ENCODE results near the gene KSR1. TPM values are rescaled to one million over a fixed set of nuclear protein-coding genes. Genes with fewer than 3 reads are reported as not detected.

Gene KSR1
- total and polyA plus RNA-seq, 2 experiments from 2014 or later, result 0.98 to 2.5 TPM

GRCh38 chr17:27548369-27548768 is 92.1 kb downstream of the KSR1 start:
- H3K9me3 ChIP-seq (ENCODE audit: low read depth), result no peaks in the 10 kb centered on the region
- H3K9me2 ChIP-seq (ENCODE audit: insufficient read depth), result no peaks in the 10 kb centered on the region
- no peak overlapping the region for H3K27ac ChIP-seq
- WGBS, 2 experiments (ENCODE audit: low coverage in 1 of 2, low lambda C conversion rate in 2 of 2, missing lambda C conversion rate in 2 of 2), result 91 to 93% methylated on average over 7 of the region's 7 CpGs
- DNase-seq, result no peak
- peaks cover 17% of the 10 kb centered on the region for H3K4me1 ChIP-seq (ENCODE audit: insufficient read depth)
- no peak overlapping the region for H2AFZ ChIP-seq
- TF ChIP-seq EZH2 (IDR thresholded peaks at IDR 0.05; ENCODE audit: insufficient read depth, poor library complexity, severe bottlenecking), result no peak
- in situ Hi-C loops (cut with MboI), result loop anchor here (25.0 kb wide), 1 partner anchor 89 kb away; the partner anchor contains the start of gene LGALS9
- no peaks in the 10 kb centered on the region for H3F3A ChIP-seq (ENCODE audit: insufficient read depth)
- no peaks in the 10 kb centered on the region for H3K27me3 ChIP-seq (replicated peaks; ENCODE audit: insufficient read depth)
- H3K36me3 ChIP-seq (ENCODE audit: low read depth), result no peaks in the 10 kb centered on the region
- no peak overlapping the region for H3K4me2 ChIP-seq (ENCODE audit: unreplicated experiment)
- H3K9ac ChIP-seq, result no peak overlapping the region
- no peaks in the 10 kb centered on the region for H4K20me1 ChIP-seq (ENCODE audit: insufficient read depth)
- H3K4me3 ChIP-seq, result no peak overlapping the region
- no peaks in the 10 kb centered on the region for H3K79me2 ChIP-seq (ENCODE audit: insufficient read depth)

- Histone ChIP-seq H3K36me3 (ENCODE audit: low read depth) (no peaks in the 10 kb centered on the region), H3K9me2 (ENCODE audit: insufficient read depth) (no peaks in the 10 kb centered on the region), H4K20me1 (ENCODE audit: insufficient read depth) (no peaks in the 10 kb centered on the region), H3K27ac (no peak overlapping the region), H3K4me3 (no peak overlapping the region), H3F3A (ENCODE audit: insufficient read depth) (no peaks in the 10 kb centered on the region), H3K4me1 (ENCODE audit: insufficient read depth) (peaks cover 27% of the 10 kb centered on the region), H3K79me2 (ENCODE audit: insufficient read depth) (no peaks in the 10 kb centered on the region), H3K9me3 (ENCODE audit: low read depth) (no peaks in the 10 kb centered on the region), H2AFZ (no peak overlapping the region), H3K9ac (no peak overlapping the region), H3K27me3 (replicated peaks; ENCODE audit: insufficient read depth) (no peaks in the 10 kb centered on the region), H3K4me2 (ENCODE audit: unreplicated experiment) (no peak overlapping the region)
- no peak for TF ChIP-seq EZH2 (IDR thresholded peaks at IDR 0.05; ENCODE audit: insufficient read depth, poor library complexity, severe bottlenecking)
- no peak for TF ChIP-seq EZH2phosphoT487 (IDR thresholded peaks at IDR 0.05; ENCODE audit: insufficient read depth, low read depth)
- DNase-seq, result no peak
- in situ Hi-C loops (cut with MboI), result loop anchor here (25.0 kb wide), 1 partner anchor 88 kb away; the partner anchor contains the start of gene LGALS9
- 56 to 60% methylated on average over 10 of the region's 10 CpGs for WGBS, 2 experiments (ENCODE audit: low coverage in 1 of 2, low lambda C conversion rate in 2 of 2, missing lambda C conversion rate in 2 of 2)
Measured at GRCh38 chr17:27549251-27549893, 93.1 kb downstream of the KSR1 start.

- H3K9ac ChIP-seq, result no peak overlapping the region
- H3K4me3 ChIP-seq, result no peak overlapping the region
- H3K4me1 ChIP-seq (ENCODE audit: insufficient read depth), result peaks cover 29% of the 10 kb centered on the region
- H3K9me3 ChIP-seq (ENCODE audit: low read depth), result no peaks in the 10 kb centered on the region
- in situ Hi-C loops (cut with MboI), result no loop called here
- 89 to 92% methylated on average over 13 of the region's 13 CpGs for WGBS, 2 experiments (ENCODE audit: low coverage in 1 of 2, low lambda C conversion rate in 2 of 2, missing lambda C conversion rate in 2 of 2)
- no peak overlapping the region for H2AFZ ChIP-seq
- no peaks in the 10 kb centered on the region for H3K9me2 ChIP-seq (ENCODE audit: insufficient read depth)
- H3K79me2 ChIP-seq (ENCODE audit: insufficient read depth), result no peaks in the 10 kb centered on the region
- H4K20me1 ChIP-seq (ENCODE audit: insufficient read depth), result no peaks in the 10 kb centered on the region
- no peaks in the 10 kb centered on the region for H3K27me3 ChIP-seq (replicated peaks; ENCODE audit: insufficient read depth)
- H3K27ac ChIP-seq, result no peak overlapping the region
- H3F3A ChIP-seq (ENCODE audit: insufficient read depth), result no peaks in the 10 kb centered on the region
- H3K4me2 ChIP-seq (ENCODE audit: unreplicated experiment), result no peak overlapping the region
- no peak for DNase-seq
- no peak for TF ChIP-seq EZH2 (IDR thresholded peaks at IDR 0.05; ENCODE audit: insufficient read depth, poor library complexity, severe bottlenecking)
- H3K36me3 ChIP-seq (ENCODE audit: low read depth), result no peaks in the 10 kb centered on the region
Measured at GRCh38 chr17:27550291-27550930, 94.2 kb downstream of the KSR1 start.

- DNase-seq, result no peak
- Histone ChIP-seq H3K36me3 (ENCODE audit: low read depth) (no peaks in the 10 kb centered on the region), H3F3A (ENCODE audit: insufficient read depth) (no peaks in the 10 kb centered on the region), H4K20me1 (ENCODE audit: insufficient read depth) (no peaks in the 10 kb centered on the region), H3K27ac (no peak overlapping the region), H3K27me3 (replicated peaks; ENCODE audit: insufficient read depth) (no peaks in the 10 kb centered on the region), H3K9me3 (ENCODE audit: low read depth) (no peaks in the 10 kb centered on the region), H3K4me3 (no peak overlapping the region), H3K4me2 (ENCODE audit: unreplicated experiment) (no peak overlapping the region), H3K9ac (no peak overlapping the region), H3K9me2 (ENCODE audit: insufficient read depth) (no peaks in the 10 kb centered on the region), H2AFZ (no peak overlapping the region), H3K79me2 (ENCODE audit: insufficient read depth) (no peaks in the 10 kb centered on the region), H3K4me1 (ENCODE audit: insufficient read depth) (peaks cover 29% of the 10 kb centered on the region)
- TF ChIP-seq EZH2 (IDR thresholded peaks at IDR 0.05; ENCODE audit: insufficient read depth, poor library complexity, severe bottlenecking) (no peak), EZH2phosphoT487 (IDR thresholded peaks at IDR 0.05; ENCODE audit: insufficient read depth, low read depth) (no peak)
- in situ Hi-C loops (cut with MboI), result no loop called here
- WGBS, 2 experiments (ENCODE audit: low coverage in 1 of 2, low lambda C conversion rate in 2 of 2, missing lambda C conversion rate in 2 of 2), result 91 to 93% methylated on average over 3 of the region's 3 CpGs
Measured at GRCh38 chr17:27550974-27551505, 94.8 kb downstream of the KSR1 start.

Measured in GM23248 (cell line).